T-helper 17 cell (primary cell): ENCODE results near the gene MFSD6L. TPM values are rescaled to one million over a fixed set of nuclear protein-coding genes. Genes with fewer than 3 reads are reported as not detected.

ENCODE experiments used
- ATAC-seq: fragments of 150-1000 bp; cut with Tn5 transposase; 2 replicates; pipeline ENCODE4 v1.10.0; 2021; ENCODE audit warnings: mild to moderate bottlenecking, moderate library complexity
- DNase-seq, 3 donors: peaks; one replicate each; pipeline versions ENCODE4 v3.0.0 to v3.0.0-alpha.2; 2020 to 2021
- H3K9me3 ChIP-seq: one replicate; pipeline ENCODE4 v1.7.0; 2013; ENCODE audit warnings: low read length, mild to moderate bottlenecking; ENCODE audit not compliant: control insufficient read depth, poor library complexity, severe bottlenecking
- H3K27ac Mint-ChIP-seq: one replicate; pipeline ENCODE4 v1.8.0; 2022; ENCODE audit warnings: mild to moderate bottlenecking, moderate library complexity, mixed read lengths
- H3K27me3 Mint-ChIP-seq: one replicate; pipeline ENCODE4 v1.8.0; 2022; ENCODE audit warnings: mixed read lengths
- H3K36me3 Mint-ChIP-seq: one replicate; pipeline ENCODE4 v1.8.0; 2022; ENCODE audit warnings: low read depth, mixed read lengths
- H3K4me1 Mint-ChIP-seq: one replicate; pipeline ENCODE4 v1.8.0; 2022; ENCODE audit warnings: mild to moderate bottlenecking, mixed read lengths
- H3K4me3 Mint-ChIP-seq: one replicate; pipeline ENCODE4 v1.8.0; 2022; ENCODE audit warnings: mild to moderate bottlenecking, moderate library complexity, mixed read lengths
- total RNA-seq, 4 donors: library from RNA in 2 of 4; stranded (reverse) in 2 of 4; gene quantifications; one replicate each; pipeline ENCODE4 v1.2.3 and lab custom pipeline; 2022 to 2026

Gene MFSD6L
- total RNA-seq, 2 donors from 2014 or later = not detected

DNA sequence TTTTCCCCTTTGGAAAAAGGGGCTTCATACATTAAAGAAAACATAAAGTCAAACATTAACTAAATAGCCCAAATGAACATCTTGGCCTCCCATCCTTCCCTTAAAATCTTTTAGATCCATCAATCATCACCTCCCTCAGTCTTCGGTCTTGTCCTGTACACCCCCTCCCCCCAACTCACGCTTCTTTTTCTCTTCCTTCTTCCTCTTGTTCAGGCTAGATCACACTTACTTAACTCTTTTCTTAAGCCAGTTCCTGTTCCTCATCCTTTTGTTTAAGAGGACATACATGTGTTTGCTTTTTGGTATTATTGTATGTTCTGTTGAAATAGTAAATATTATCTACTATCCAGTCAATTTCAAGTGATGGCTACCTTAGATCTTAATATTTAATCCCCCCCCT, 5.5 kb downstream of the MFSD6L start:
- no peak overlapping the region for H3K27ac Mint-ChIP-seq

DNA sequence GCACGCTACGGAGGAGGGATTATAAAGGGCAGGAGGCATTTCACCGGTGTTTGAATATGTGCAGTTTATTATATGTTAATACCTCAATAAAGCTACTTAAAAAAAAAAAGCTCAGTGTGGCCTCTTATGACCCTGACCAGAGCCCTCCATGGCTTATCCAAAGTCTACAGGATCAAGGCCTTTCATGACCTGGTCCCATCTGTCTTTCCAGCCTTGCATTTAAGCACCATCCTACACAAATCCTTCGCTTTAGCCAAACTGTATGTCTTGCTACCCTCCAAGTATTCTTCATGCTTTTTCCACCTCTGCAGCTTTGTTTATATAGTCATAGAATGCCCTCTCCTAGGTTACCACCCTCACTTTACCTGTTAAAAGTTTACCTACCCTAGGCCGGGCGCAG, 6.5 kb downstream of the MFSD6L start:
- no peak for DNase-seq
- no peak for ATAC-seq
- Mint-ChIP-seq H3K4me1 (peaks cover 3% of the 10 kb centered on the region), H3K27me3 (peaks cover 33% of the 10 kb centered on the region), H3K4me3 (no peak overlapping the region), H3K27ac (no peak overlapping the region), H3K36me3 (peaks cover 2% of the 10 kb centered on the region)
- H3K9me3 ChIP-seq = no peaks in the 10 kb centered on the region

More for the DNA sequence above, 5.5 kb downstream of the MFSD6L start:
- Mint-ChIP-seq H3K36me3 (peaks cover 2% of the 10 kb centered on the region), H3K4me3 (no peak overlapping the region), H3K4me1 (peaks cover 3% of the 10 kb centered on the region), H3K27me3 (peaks cover 23% of the 10 kb centered on the region)
- no peaks in the 10 kb centered on the region for H3K9me3 ChIP-seq
- DNase-seq (no peak), ATAC-seq (no peak)

DNA sequence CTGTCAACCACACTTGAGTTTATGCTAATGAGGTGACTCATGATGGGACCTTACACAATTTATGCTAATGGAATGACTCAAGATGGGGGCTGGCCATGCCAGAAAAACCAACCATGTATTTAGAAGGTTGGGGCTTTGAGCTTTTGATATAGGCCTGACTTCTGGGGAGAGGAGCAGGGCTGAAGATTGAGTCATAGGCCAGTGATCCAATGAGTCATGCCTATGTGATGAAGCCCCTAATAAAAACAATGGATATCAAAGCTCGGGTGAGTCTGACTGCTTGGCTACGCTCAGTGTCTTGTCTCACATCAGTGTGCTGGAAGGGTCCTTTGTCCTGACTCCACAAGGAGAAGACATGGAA, 7.3 kb downstream of the MFSD6L start:
- Mint-ChIP-seq H3K27ac (no peak overlapping the region), H3K27me3 (peaks cover 28% of the 10 kb centered on the region), H3K36me3 (peaks cover 2% of the 10 kb centered on the region), H3K4me1 (peaks cover 3% of the 10 kb centered on the region), H3K4me3 (no peak overlapping the region)
- no peak for DNase-seq
- no peak for ATAC-seq
- no peaks in the 10 kb centered on the region for H3K9me3 ChIP-seq

DNA sequence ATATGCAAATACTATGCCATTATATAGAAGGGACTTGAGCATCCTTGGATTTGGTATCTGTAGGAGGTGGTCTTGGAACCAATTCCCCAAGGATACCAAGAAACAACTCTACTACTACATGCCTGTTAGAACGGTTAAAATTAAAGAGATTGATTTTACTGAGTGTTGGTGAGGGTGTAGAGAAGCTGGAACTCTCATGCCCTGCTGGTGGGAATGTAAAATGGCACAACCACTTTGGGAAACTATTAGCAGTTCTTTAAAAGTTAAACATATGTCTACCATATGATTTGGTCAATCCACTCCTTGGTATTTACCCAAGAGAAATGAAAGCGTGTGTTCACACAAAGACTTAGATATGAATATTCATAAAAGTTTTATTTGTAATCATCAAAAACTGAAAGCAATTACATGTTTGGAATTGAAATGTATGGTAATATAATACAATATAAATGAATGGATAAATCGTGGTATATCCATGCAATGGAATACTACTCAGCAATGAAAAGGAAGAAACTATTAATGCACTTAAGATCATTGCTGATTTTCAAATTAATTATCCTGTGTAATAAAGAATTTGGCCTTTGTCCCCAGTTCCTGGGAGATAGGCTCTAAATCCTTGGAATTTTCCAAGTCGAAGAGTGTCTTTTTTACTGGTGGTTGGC, 7.8 kb downstream of the MFSD6L start:
- H3K4me3 Mint-ChIP-seq = no peak overlapping the region
- no peak for DNase-seq
- peaks cover 2% of the 10 kb centered on the region for H3K36me3 Mint-ChIP-seq
- peaks cover 26% of the 10 kb centered on the region for H3K27me3 Mint-ChIP-seq
- H3K4me1 Mint-ChIP-seq = peaks cover 3% of the 10 kb centered on the region
- ATAC-seq = no peak
- no peak overlapping the region for H3K27ac Mint-ChIP-seq
- no peaks in the 10 kb centered on the region for H3K9me3 ChIP-seq

DNA sequence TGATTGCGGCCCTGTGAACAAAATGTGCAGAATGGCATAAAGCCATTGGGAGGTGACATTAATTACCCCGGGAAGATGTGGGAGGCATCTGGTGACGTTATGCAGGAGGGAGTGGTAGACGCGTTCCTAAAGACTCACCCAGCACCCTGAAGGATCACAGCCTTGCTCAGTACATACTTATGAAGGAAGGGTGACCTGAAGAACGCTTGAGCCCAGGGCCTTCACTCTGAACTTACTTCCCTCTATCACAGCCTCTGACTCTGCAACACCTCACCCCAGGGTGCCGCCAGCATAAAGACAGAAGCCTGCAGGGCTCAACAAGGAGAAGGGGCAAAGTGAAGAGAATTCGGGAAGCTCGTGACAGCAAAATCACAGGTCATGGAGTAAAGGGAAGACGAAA, 9.4 kb downstream of the MFSD6L start:
- H3K9me3 ChIP-seq = no peaks in the 10 kb centered on the region
- Mint-ChIP-seq H3K27me3 (peaks cover 20% of the 10 kb centered on the region), H3K27ac (no peak overlapping the region), H3K4me1 (peaks cover 3% of the 10 kb centered on the region), H3K4me3 (no peak overlapping the region), H3K36me3 (peaks cover 2% of the 10 kb centered on the region)
- no peak for DNase-seq
- no peak for ATAC-seq

DNA sequence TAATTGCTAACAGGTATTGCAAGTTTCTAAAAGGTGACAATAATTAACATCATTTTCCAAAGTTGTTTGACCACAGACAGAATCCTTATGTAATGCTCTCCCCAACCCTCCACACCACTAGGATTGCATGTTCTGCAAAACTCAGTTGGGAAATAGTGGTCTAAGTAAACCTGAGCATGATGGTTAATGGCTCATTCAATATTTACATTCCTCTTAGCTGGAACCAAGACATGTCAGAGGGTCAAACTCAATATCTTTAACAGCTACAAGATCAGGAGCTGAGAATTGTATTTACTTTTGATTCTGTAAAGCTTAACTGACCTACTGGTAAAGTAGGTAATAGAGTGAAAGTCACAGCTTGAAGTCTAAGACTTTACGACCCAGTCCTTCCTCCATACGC, 10.2 kb downstream of the MFSD6L start:
- ATAC-seq = no peak
- Mint-ChIP-seq H3K4me1 (peaks cover 3% of the 10 kb centered on the region), H3K27ac (no peak overlapping the region), H3K36me3 (peaks cover 2% of the 10 kb centered on the region), H3K4me3 (no peak overlapping the region), H3K27me3 (peaks cover 20% of the 10 kb centered on the region)
- DNase-seq = no peak
- no peaks in the 10 kb centered on the region for H3K9me3 ChIP-seq

DNA sequence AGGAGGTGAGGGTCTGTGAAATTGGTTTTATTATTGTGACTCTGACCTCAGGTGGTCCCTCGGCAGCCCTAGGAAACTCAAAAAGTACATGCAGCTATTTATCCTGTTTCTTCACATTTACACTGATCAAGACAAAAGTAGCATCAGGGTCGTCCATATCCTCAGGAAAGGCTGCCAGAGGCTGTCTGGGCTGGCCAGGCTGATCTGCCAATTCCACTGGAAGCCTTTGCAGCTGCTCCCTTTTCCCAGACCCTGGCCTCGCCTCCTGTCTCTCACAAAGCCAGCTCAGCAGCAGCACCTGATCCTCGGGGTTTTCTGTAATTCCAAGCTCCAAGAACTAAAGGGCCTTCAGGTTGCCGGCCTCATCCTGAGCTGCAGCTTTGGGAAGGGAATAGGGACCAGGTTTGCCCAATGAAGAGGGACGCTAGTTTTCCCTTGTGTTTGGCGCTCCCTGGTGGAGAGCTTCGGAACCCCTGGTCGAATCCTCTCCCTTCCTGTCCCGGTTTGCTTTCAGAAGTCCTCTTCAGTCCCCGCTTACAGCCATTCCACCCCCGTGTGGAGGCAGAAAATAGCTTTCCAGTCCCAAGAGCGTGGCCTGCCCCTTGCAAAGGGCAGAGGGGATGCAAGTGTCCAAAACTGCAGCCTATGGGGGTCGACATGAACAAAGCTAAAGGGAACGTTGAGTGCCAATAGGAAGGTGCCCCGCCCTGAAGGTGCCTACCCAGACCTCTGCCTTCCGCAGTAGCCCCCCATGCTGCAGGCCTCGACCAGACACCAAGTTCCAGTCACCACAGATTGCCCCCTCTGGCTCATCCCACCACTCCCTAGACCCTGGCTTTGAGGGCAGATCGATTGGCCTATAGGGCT, 13.4 kb downstream of the MFSD6L start:
- DNase-seq (peak; percentile 31 to 41 (median 33)), ATAC-seq (peak; percentile 56)
- H3K4me1 Mint-ChIP-seq = peaks cover 3% of the 10 kb centered on the region
- peaks cover 2% of the 10 kb centered on the region for H3K36me3 Mint-ChIP-seq
- H3K9me3 ChIP-seq = no peaks in the 10 kb centered on the region
- no peak overlapping the region for H3K27ac Mint-ChIP-seq
- no peak overlapping the region for H3K4me3 Mint-ChIP-seq
- peaks cover 20% of the 10 kb centered on the region for H3K27me3 Mint-ChIP-seq

DNA sequence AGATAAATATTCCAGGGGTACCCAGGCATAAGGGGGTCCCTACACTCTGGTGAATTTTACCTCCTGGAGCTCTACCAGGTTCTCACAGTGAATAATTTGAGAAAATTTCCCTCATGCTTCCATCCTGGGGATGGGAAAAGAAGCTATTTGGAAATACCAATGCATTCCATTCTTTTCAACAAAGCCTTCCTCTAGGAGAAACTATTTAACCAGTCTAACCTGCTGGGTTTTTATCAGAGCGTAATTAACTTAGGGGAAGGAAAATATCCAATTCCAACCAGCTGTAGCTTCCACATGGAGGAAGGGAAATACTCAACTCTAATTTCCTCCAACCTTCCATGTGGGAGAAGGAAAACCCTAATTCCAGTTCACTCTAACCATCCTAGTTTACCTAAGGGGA, 17.0 kb downstream of the MFSD6L start:
- H3K4me1 Mint-ChIP-seq = no peaks in the 10 kb centered on the region
- peaks cover 2% of the 10 kb centered on the region for H3K36me3 Mint-ChIP-seq
- ATAC-seq (no peak), DNase-seq (no peak)
- no peak overlapping the region for H3K27ac Mint-ChIP-seq
- no peak overlapping the region for H3K4me3 Mint-ChIP-seq
- no peaks in the 10 kb centered on the region for H3K9me3 ChIP-seq
- H3K27me3 Mint-ChIP-seq = no peaks in the 10 kb centered on the region

DNA sequence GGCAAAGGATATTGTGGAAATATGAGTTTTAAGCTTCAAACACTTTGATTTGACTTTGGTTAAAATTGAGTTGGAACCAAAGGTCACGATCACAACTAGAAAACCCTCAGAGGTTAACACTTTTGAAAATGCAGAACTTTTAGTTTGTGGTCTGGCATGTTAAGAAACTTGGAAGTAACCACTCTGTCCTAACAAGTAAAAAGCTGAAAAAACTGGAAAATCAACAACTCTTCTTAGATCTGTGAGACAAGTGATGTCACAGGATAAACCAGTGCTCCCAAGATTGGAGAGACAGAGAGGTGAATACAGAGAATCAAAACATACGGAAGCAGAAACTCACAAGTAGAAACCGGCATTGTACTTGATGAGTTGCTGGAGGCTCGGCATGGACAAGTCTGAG, 17.4 kb downstream of the MFSD6L start:
- ATAC-seq (no peak), DNase-seq (no peak)
- H3K27ac Mint-ChIP-seq = no peak overlapping the region
- peaks cover 2% of the 10 kb centered on the region for H3K36me3 Mint-ChIP-seq
- H3K27me3 Mint-ChIP-seq = peaks cover 2% of the 10 kb centered on the region
- no peaks in the 10 kb centered on the region for H3K4me1 Mint-ChIP-seq
- H3K9me3 ChIP-seq = no peaks in the 10 kb centered on the region
- no peak overlapping the region for H3K4me3 Mint-ChIP-seq

DNA sequence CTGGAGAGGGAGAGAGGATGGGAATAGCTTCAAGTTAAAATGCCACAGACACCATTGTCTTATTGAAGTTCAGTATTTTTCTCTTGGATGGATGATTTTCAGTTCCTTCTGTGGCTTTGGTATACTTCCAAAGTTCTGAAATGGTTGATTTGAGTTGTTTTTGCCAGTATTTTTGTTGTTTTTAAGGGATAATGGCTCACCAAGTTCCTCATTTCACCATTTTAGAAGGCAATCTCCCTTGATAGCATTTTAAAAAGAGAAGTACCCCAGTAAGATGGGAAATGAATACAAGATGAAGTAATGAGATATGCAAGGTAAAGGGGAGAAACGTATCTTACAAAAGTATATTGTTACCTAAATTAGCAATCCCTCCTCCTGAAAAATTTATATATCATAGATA, 22.3 kb downstream of the MFSD6L start:
- H3K4me1 Mint-ChIP-seq = no peaks in the 10 kb centered on the region
- H3K9me3 ChIP-seq = no peaks in the 10 kb centered on the region
- peaks cover 2% of the 10 kb centered on the region for H3K36me3 Mint-ChIP-seq
- H3K27ac Mint-ChIP-seq = no peak overlapping the region
- no peak for DNase-seq
- peaks cover 30% of the 10 kb centered on the region for H3K27me3 Mint-ChIP-seq
- ATAC-seq = no peak
- H3K4me3 Mint-ChIP-seq = no peak overlapping the region

DNA sequence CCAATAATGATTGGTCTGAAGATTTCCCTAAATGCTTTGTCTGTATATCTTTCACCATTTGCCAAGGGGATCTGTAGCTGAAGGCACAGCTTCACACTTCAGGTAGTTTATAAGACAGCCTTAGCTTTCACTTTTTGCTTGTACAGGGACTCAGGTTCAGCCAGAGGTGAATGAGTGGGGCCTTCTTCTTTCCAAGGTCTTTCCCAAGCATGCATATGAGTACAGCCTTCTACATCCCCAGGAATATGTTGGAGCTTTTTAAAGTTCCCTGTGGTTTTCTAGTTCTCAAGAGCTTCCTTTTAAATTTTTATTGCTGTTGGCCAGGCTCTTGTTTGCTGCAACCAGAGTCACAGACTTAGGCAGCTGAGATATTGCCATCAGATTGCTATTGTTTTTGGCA, 22.9 kb downstream of the MFSD6L start:
- no peak overlapping the region for H3K4me3 Mint-ChIP-seq
- H3K9me3 ChIP-seq = no peaks in the 10 kb centered on the region
- H3K4me1 Mint-ChIP-seq = no peaks in the 10 kb centered on the region
- H3K27ac Mint-ChIP-seq = no peak overlapping the region
- peaks cover 2% of the 10 kb centered on the region for H3K36me3 Mint-ChIP-seq
- ATAC-seq (no peak), DNase-seq (no peak)
- peaks cover 30% of the 10 kb centered on the region for H3K27me3 Mint-ChIP-seq

DNA sequence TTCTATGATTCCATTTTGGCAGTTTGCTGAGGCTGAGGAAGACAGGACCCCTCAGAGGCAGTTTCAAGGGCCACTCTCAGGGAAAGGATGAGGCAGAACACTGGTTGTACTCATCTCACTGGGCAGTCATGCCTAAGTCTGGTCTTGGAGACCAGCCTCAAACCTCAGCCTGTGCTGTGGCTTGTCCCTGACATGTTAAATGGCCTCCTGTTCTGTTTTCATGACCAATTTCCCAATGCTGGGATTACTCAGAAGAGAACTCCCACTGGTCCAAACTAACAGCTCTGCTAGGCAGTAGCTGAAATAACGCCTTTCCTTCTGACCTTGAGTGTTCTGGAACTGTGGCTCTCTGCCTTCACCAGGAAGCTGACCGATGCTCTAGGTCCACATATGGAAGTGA, 32.4 kb downstream of the MFSD6L start:
- Mint-ChIP-seq H3K36me3 (peaks cover 7% of the 10 kb centered on the region), H3K4me1 (no peaks in the 10 kb centered on the region), H3K27me3 (peaks cover 42% of the 10 kb centered on the region), H3K4me3 (no peak overlapping the region), H3K27ac (no peak overlapping the region)
- no peak for ATAC-seq
- H3K9me3 ChIP-seq = no peaks in the 10 kb centered on the region
- no peak for DNase-seq

DNA sequence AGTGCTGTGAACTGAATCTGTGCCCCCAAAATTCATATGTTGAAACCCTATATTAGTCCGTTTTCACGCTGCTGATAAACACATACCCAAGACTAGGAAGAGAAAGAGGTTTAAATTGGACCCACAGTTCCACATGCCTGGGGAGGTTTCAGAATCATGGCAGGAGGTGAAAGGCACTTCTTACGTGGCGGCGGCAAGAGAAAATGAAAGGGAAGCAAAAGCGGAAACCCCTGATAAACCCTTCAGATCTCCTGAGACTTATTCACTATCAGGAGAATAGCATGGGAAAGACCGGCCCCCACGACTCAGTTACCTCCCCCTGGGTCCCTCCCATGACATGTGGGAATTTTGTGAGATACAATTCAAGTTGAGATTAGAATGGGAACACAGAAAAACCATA, 37.2 kb downstream of the MFSD6L start:
- Mint-ChIP-seq H3K4me1 (peaks cover 3% of the 10 kb centered on the region), H3K4me3 (no peak overlapping the region), H3K36me3 (peaks cover 10% of the 10 kb centered on the region), H3K27ac (no peak overlapping the region), H3K27me3 (peaks cover 51% of the 10 kb centered on the region)
- no peak for DNase-seq
- H3K9me3 ChIP-seq = no peaks in the 10 kb centered on the region
- ATAC-seq = no peak

DNA sequence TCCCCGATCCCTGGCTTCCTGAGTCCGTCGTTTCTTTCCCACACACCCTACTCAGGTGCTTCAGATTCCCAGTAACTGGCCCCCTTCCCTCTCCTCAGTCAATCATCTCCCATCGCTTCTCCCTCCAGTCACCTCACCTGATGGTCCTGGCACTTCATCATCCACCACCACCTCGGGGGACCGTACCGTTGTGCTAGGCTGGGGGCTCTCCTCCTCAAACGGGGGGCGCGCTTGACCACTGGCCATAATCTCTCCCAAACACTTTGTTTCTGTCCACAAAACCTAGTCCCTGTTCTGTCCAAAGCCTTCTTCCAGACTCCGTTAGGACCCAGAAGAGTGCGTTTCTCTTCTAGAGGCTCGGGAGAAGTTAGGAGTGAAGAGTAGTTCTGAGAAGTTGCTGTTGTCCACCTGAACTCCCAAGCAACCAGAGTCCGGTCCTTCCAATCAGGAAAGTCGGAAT, 41.0 kb downstream of the MFSD6L start, which contains the start of gene SPDYE4:
TSS of gene SPDYE4 (minus strand) at position 410 of the 460 bp plus-strand sequence. CDS start at position 246, 164 bp downstream.
- no peak for DNase-seq
- peak within 1 kb of the TSS; percentile 15 for H3K4me3 Mint-ChIP-seq
- ATAC-seq = no peak
- H3K27ac Mint-ChIP-seq = no peak within 1 kb of the TSS
- peaks cover 71% of the 10 kb centered on the region for H3K27me3 Mint-ChIP-seq
- H3K36me3 Mint-ChIP-seq = peaks cover 17% of the 10 kb centered on the region
- H3K4me1 Mint-ChIP-seq = peaks cover 3% of the 10 kb centered on the region
- no peaks in the 10 kb centered on the region for H3K9me3 ChIP-seq
